Spleen (tissue), 11 donors: ENCODE results near the gene AHCY. TPM values are rescaled to one million over a fixed set of nuclear protein-coding genes. Genes with fewer than 3 reads are reported as not detected.

Experiments used
- DNase-seq: peaks from one replicate; pipeline ENCODE4 v3.0.0-alpha.2; 2020
- H3K27ac ChIP-seq, 8 donors: fragments of 200-600 bp; sonication (generic) in 7 of 8; 1 replicate in 4 of 8; 2 replicates in 4 of 8; pipeline versions ENCODE4 v1.5.0 to v1.8.0; 2016 to 2021; ENCODE audit warnings: inconsistent platforms in 4 of 8, mild to moderate bottlenecking in 4 of 8, moderate library complexity in 1 of 8
- H3K27me3 ChIP-seq, 7 donors: fragments of 200-600 bp; sonication (generic) in 6 of 7; replicated peaks in 1 of 7; 1 replicate in 4 of 7; 2 replicates in 3 of 7; pipeline versions ENCODE4 v1.5.0 to v1.8.0; 2016 to 2021; ENCODE audit warnings: inconsistent platforms in 3 of 7, mild to moderate bottlenecking in 1 of 7
- H3K36me3 ChIP-seq, 6 donors: fragments of 200-600 bp; sonication (generic) in 5 of 6; 1 replicate in 4 of 6; 2 replicates in 2 of 6; pipeline versions ENCODE4 v1.5.0 to v1.8.0; 2016 to 2021; ENCODE audit warnings: inconsistent platforms in 2 of 6
- H3K4me1 ChIP-seq, 6 donors: fragments of 200-600 bp; sonication (generic) in 5 of 6; 1 replicate in 3 of 6; 2 replicates in 3 of 6; pipeline versions ENCODE4 v1.5.0 to v1.8.0; 2016 to 2021; ENCODE audit warnings: inconsistent platforms in 3 of 6
- H3K4me3 ChIP-seq, 8 donors: fragments of 200-600 bp; sonication (generic) in 7 of 8; 1 replicate in 4 of 8; 2 replicates in 4 of 8; pipeline versions ENCODE4 v1.5.0 to v1.8.0; 2016 to 2021; ENCODE audit warnings: inconsistent platforms in 4 of 8, mild to moderate bottlenecking in 4 of 8, moderate library complexity in 2 of 8
- H3K9me3 ChIP-seq, 8 donors: fragments of 200-600 bp; sonication (generic) in 7 of 8; 1 replicate in 4 of 8; 2 replicates in 4 of 8; pipeline versions ENCODE4 v1.5.0 to v1.8.0; 2016 to 2021; ENCODE audit warnings: inconsistent platforms in 4 of 8
- CTCF ChIP-seq, 11 experiments: fragments of 200-600 bp in 7 of 11; fragments of 450-650 bp in 4 of 11; sonication (generic) in 4 of 11; IDR thresholded peaks in 8 of 11; conservative IDR thresholded peaks in 3 of 11; 1 replicate in 7 of 11; 2 replicates in 4 of 11; pipeline versions ENCODE4 v1.4.0 to v1.8.0; 2016 to 2021; ENCODE audit warnings: antibody characterized with exemption in 11 of 11, inconsistent platforms in 4 of 11, mild to moderate bottlenecking in 1 of 11
- POLR2A ChIP-seq, 3 donors: fragments of 450-650 bp; IDR thresholded peaks; one replicate each; pipeline ENCODE4 v1.5.1; 2017; ENCODE audit warnings: antibody characterized with exemption in 3 of 3, mild to moderate bottlenecking in 1 of 3
- POLR2AphosphoS5 ChIP-seq, 3 donors: sonication (generic); formaldehyde crosslinking; IDR thresholded peaks; one replicate each; pipeline ENCODE4 v1.5.1; 2017; ENCODE audit warnings: antibody characterized with exemption in 3 of 3
- WGBS, 5 donors: extraction: QIAGEN DNeasy Blood & Tissue Kit in 3 of 5; methylation state at CpG; one replicate each; pipeline versions ENCODE4 v1.1.5 to v1.1.7; 2013 to 2018; 5-methylcytosine and 5-hydroxymethylcytosine counted together
- intact Hi-C: fragments of 100-400 bp; cut with DNase I; formaldehyde crosslinking; loops from one replicate; pipeline ENCODE4 v1.15.0; 2023; ENCODE audit warnings: low total_unique reads
- polyA plus RNA-seq, 3 donors: library from polyadenylated mRNA; stranded (reverse); fragments of 200-250 nt; gene quantifications; one replicate each; pipeline ENCODE4 v1.2.1, GENCODE V29; 2013
- total RNA-seq, 7 donors: library from RNA; depleted of rRNA in 3 of 7; stranded (reverse); fragments of >200 nt in 3 of 7; fragmentation: NEBNext Ultra II Directional in 4 of 7; extraction: Animal tissue kit (Norgen Biotek cat#: 25700) in 4 of 7; gene quantifications; one replicate each; pipeline versions ENCODE4 v1.1.0 to v1.2.1, GENCODE V29; 2016 to 2021
- donor health status: healthy with polysubstance abuse.
- donor health status: DM: no; HTN: no; CAD: no; lungs with moderate emphysema.
- donor health status: DM: no; HTN: no; CAD: no.
- donor health status: Bipolar disorder and iron deficiency.
- donor health status: healthy.
- donor health status: DM: no; HTN: no; CAD: no.
- donor health status: DM: yes; HTN: yes; CAD: no.

The AHCY gene
- total and polyA plus RNA-seq, 10 donors, result 35.0 to 67.1 (median 46.7) TPM

- H3K27ac ChIP-seq, result peak overlapping the region in 4 of 8 donors; percentile 36 to 83 (median 62)
- no peak for DNase-seq
- H3K9me3 ChIP-seq, result no peaks in the 10 kb centered on the region
- WGBS, 5 donors, result 75 to 87% (median 81%) methylated on average over 15 of the region's 15 CpGs
- no peaks in the 10 kb centered on the region for H3K36me3 ChIP-seq
- TF ChIP-seq CTCF (IDR thresholded peaks at IDR 0.05 in 8 of 11, conservative IDR thresholded peaks at IDR 0.05 in 3 of 11) (no peak), POLR2AphosphoS5 (IDR thresholded peaks at IDR 0.05) (peak in 2 of 3 donors; percentile 37 to 55)
- peak overlapping the region in 2 of 8 donors; percentile 26 to 62 for H3K4me3 ChIP-seq
- intact Hi-C loops, result no loop called here
- H3K27me3 ChIP-seq, result no peaks in the 10 kb centered on the region
- H3K4me1 ChIP-seq, result peaks cover 0 to 11% (median 0%) of the 10 kb centered on the region in 6 donors
These were observed 35.0 kb upstream of the AHCY start for GRCh38 chr20:34337982-34338726.

- H3K36me3 ChIP-seq, result no peaks in the 10 kb centered on the region
- TF ChIP-seq CTCF (IDR thresholded peaks at IDR 0.05 in 8 of 11, conservative IDR thresholded peaks at IDR 0.05 in 3 of 11) (no peak), POLR2A (IDR thresholded peaks at IDR 0.05) (no peak), POLR2AphosphoS5 (IDR thresholded peaks at IDR 0.05) (no peak)
- H3K27ac ChIP-seq, result peak overlapping the region in 4 of 8 donors; percentile 36 to 83 (median 62)
- H3K4me1 ChIP-seq, result peaks cover 0 to 11% (median 0%) of the 10 kb centered on the region in 6 donors
- no peaks in the 10 kb centered on the region for H3K27me3 ChIP-seq
- no peaks in the 10 kb centered on the region for H3K9me3 ChIP-seq
- no peak for DNase-seq
- intact Hi-C loops, result no loop called here
- H3K4me3 ChIP-seq, result peak overlapping the region in 1 of 8 donors; percentile 62
- 52 to 71% (median 67%) methylated on average over 1 of the region's 1 CpG for WGBS, 5 donors
These were observed 34.4 kb upstream of the AHCY start for GRCh38 chr20:34337544-34337943.

- Histone ChIP-seq H3K27ac (no peak overlapping the region), H3K9me3 (no peaks in the 10 kb centered on the region), H3K36me3 (no peaks in the 10 kb centered on the region), H3K4me3 (no peak overlapping the region), H3K4me1 (peaks cover 0 to 11% (median 0%) of the 10 kb centered on the region in 6 donors), H3K27me3 (no peaks in the 10 kb centered on the region)
- intact Hi-C loops, result no loop called here
- DNase-seq, result no peak
- WGBS, 5 donors, result 85 to 92% (median 87%) methylated on average over 5 of the region's 5 CpGs
- TF ChIP-seq POLR2A (IDR thresholded peaks at IDR 0.05) (no peak), POLR2AphosphoS5 (IDR thresholded peaks at IDR 0.05) (no peak), CTCF (IDR thresholded peaks at IDR 0.05 in 8 of 11, conservative IDR thresholded peaks at IDR 0.05 in 3 of 11) (no peak)
These were observed 31.7 kb upstream of the AHCY start for GRCh38 chr20:34334654-34335407.

GRCh38 chr20:34333786-34334185, 30.6 kb upstream of the AHCY start:
- H3K36me3 ChIP-seq, result no peaks in the 10 kb centered on the region
- H3K4me3 ChIP-seq, result no peak overlapping the region
- intact Hi-C loops, result no loop called here
- H3K27me3 ChIP-seq, result no peaks in the 10 kb centered on the region
- no peak for TF ChIP-seq CTCF (IDR thresholded peaks at IDR 0.05 in 8 of 11, conservative IDR thresholded peaks at IDR 0.05 in 3 of 11)
- TF ChIP-seq POLR2AphosphoS5 (IDR thresholded peaks at IDR 0.05), result no peak
- TF ChIP-seq POLR2A (IDR thresholded peaks at IDR 0.05), result no peak
- no peak overlapping the region for H3K27ac ChIP-seq
- no peaks in the 10 kb centered on the region for H3K9me3 ChIP-seq
- 83 to 90% (median 88%) methylated on average over 4 of the region's 4 CpGs for WGBS, 5 donors
- no peak for DNase-seq
- peaks cover 0 to 11% (median 0%) of the 10 kb centered on the region in 6 donors for H3K4me1 ChIP-seq
